ENCODE measurements around the gene KIF21B.

GRCh38 chr1:200967693-200968468, 55.6 kb downstream of the KIF21B start:
- no peak for TF ChIP-seq CTCF (conservative IDR thresholded peaks at IDR 0.05)
- TF ChIP-seq ZFX (IDR thresholded peaks at IDR 0.05), result no peak
